ENCODE measurements around the gene ITPK1. TPM values are rescaled to one million over a fixed set of nuclear protein-coding genes. Genes with fewer than 3 reads are reported as not detected.

ITPK1 gene
- total and polyA plus RNA-seq, 10 of the 15 experiments (the other 5 are each of a cell fraction or from before 2014, with no cell fraction given): 1.3 to 73.2 (median 27.0) TPM

- Histone ChIP-seq H3K27me3 (replicated peaks in 1 of 2; ENCODE audit: control insufficient read depth in 2 of 2, insufficient read depth in 2 of 2, low read length in 1 of 2) (no peaks in the 10 kb centered on the region; a peak in 1 of 4 replicates), H3K4me1 (ENCODE audit: control insufficient read depth, insufficient read depth, low read length) (no peaks in the 10 kb centered on the region), H2AFZ (ENCODE audit: control insufficient read depth, low read depth, low read length) (no peak overlapping the region), H3K79me2 (ENCODE audit: control insufficient read depth, insufficient read depth, low read length) (no peaks in the 10 kb centered on the region), H3K9me3 (replicated peaks; ENCODE audit: control insufficient read depth, insufficient read depth, low read length) (no peaks in the 10 kb centered on the region), H3K9ac (ENCODE audit: control insufficient read depth, insufficient read depth, low read length) (no peak overlapping the region), H3K4me3 (no peak overlapping the region), H3K27ac (ENCODE audit: control insufficient read depth, insufficient read depth) (no peak overlapping the region), H3K36me3 (ENCODE audit: control insufficient read depth in 2 of 2, insufficient read depth in 2 of 2, low read length in 1 of 2) (no peaks in the 10 kb centered on the region), H4K20me1 (ENCODE audit: control insufficient read depth, insufficient read depth) (no peaks in the 10 kb centered on the region), H3K4me2 (ENCODE audit: control insufficient read depth, insufficient read depth) (no peak overlapping the region)
- BruUV-seq (replicated peaks): no TSS peak
- intact Hi-C loops (cut with micrococcal nuclease; ENCODE audit: unreplicated experiment): no loop called here
- in situ Hi-C loops (cut with MboI): no loop called here
- no peak for FAIRE-seq
- ChIA-PET CTCF (no interaction called here), POLR2A (no interaction called here), RAD21 (ENCODE audit: unreplicated experiment) (no interaction called here), SMC1A (ENCODE audit: uncharacterized antibody, unreplicated experiment) (no interaction called here)
- WGBS (ENCODE audit: insufficient coverage, insufficient replicate concordance, low lambda C conversion rate, missing lambda C conversion rate): 24% methylated on average over 6 of the region's 6 CpGs
- ATAC-seq: no peak
- TF ChIP-seq RELA (IDR thresholded peaks at IDR 0.05; ENCODE audit: borderline replicate concordance, partially characterized antibody): no peak
- TF ChIP-seq SRF (IDR thresholded peaks at IDR 0.05; ENCODE audit: low read depth in 2 of 2, low read length in 2 of 2): no peak
- DNase-seq (ENCODE audit: low read depth, low spot score): no peak
These were observed 209.3 kb downstream of the ITPK1 start for GRCh38 chr14:92906420-92906819.

DNA sequence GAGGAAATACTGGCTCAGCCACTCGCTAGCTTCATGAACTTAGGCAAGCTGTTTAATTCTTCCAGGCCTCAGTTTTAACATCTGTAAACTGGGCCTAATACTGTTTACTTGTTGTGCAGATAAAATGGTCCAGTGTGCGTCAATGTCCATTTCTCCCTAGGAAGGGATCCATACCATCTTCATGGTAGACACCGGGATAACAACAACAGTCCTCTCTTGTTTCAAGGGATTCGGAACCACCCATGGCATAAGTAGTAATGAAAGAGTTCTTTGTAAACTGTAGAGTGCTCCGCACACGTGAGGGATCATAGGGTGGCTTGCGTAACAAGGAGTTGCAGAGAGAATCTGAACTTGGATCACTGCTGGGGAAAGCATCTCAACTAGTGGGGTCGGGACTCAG is 210.1 kb downstream of the ITPK1 start:
- Histone ChIP-seq H3K36me3 (ENCODE audit: control insufficient read depth in 2 of 2, insufficient read depth in 2 of 2, low read length in 1 of 2) (no peaks in the 10 kb centered on the region), H3K9ac (ENCODE audit: control insufficient read depth, insufficient read depth, low read length) (no peak overlapping the region), H3K4me3 (no peak overlapping the region), H3K27me3 (replicated peaks in 1 of 2; ENCODE audit: control insufficient read depth in 2 of 2, insufficient read depth in 2 of 2, low read length in 1 of 2) (no peaks in the 10 kb centered on the region; a peak in 1 of 4 replicates), H3K27ac (ENCODE audit: control insufficient read depth, insufficient read depth) (no peak overlapping the region), H3K4me2 (ENCODE audit: control insufficient read depth, insufficient read depth) (no peak overlapping the region), H3K9me3 (replicated peaks; ENCODE audit: control insufficient read depth, insufficient read depth, low read length) (no peaks in the 10 kb centered on the region; the same call in 2 of the 3 replicates), H3K79me2 (ENCODE audit: control insufficient read depth, insufficient read depth, low read length) (no peaks in the 10 kb centered on the region), H4K20me1 (ENCODE audit: control insufficient read depth, insufficient read depth) (no peaks in the 10 kb centered on the region), H2AFZ (ENCODE audit: control insufficient read depth, low read depth, low read length) (no peak overlapping the region), H3K4me1 (ENCODE audit: control insufficient read depth, insufficient read depth, low read length) (no peaks in the 10 kb centered on the region)
- intact Hi-C loops (cut with micrococcal nuclease; ENCODE audit: unreplicated experiment): no loop called here
- ChIA-PET SMC1A (ENCODE audit: uncharacterized antibody, unreplicated experiment) (no interaction called here), RAD21 (ENCODE audit: unreplicated experiment) (no interaction called here), POLR2A (no interaction called here), CTCF (no interaction called here)
- 53% methylated on average over 8 of the region's 8 CpGs for WGBS (ENCODE audit: insufficient coverage, insufficient replicate concordance, low lambda C conversion rate, missing lambda C conversion rate)
- FAIRE-seq: no peak
- no TSS peak for BruUV-seq (replicated peaks)
- no peak for ATAC-seq
- in situ Hi-C loops (cut with MboI): no loop called here
- DNase-seq (ENCODE audit: low read depth, low spot score): no peak
- no peak for TF ChIP-seq CBX3 (IDR thresholded peaks at IDR 0.05; ENCODE audit: borderline replicate concordance, low read depth)
- no peak for TF ChIP-seq SRF (IDR thresholded peaks at IDR 0.05; ENCODE audit: low read depth in 2 of 2, low read length in 2 of 2)
- TF ChIP-seq BCLAF1 (IDR thresholded peaks at IDR 0.05): no peak
- no peak for TF ChIP-seq CREB1 (IDR thresholded peaks at IDR 0.05; ENCODE audit: low read depth)
- TF ChIP-seq BCL11A (IDR thresholded peaks at IDR 0.05; ENCODE audit: low read depth, low read length): no peak
- TF ChIP-seq POLR2A (IDR thresholded peaks at IDR 0.05; ENCODE audit: low read depth, low read length): no peak
- no peak for TF ChIP-seq IRF5 (IDR thresholded peaks at IDR 0.05; ENCODE audit: borderline replicate concordance)
- TF ChIP-seq NRF1 (conservative IDR thresholded peaks at IDR 0.05; ENCODE audit: low read depth, low read length): no peak
- no peak for TF ChIP-seq ZNF384 (IDR thresholded peaks at IDR 0.05; ENCODE audit: borderline replicate concordance, low read depth, low read length)

Data from GM12878 (cell line).